HCT116 (cell line): ENCODE results near the gene APBA2.

Source experiments
- CTCF ChIP-seq, 3 experiments: fragments of 200-600 bp in 1 of 3; sonication (generic) in 1 of 3; IDR thresholded peaks in 2 of 3; conservative IDR thresholded peaks in 1 of 3; 2 replicates each; pipeline ENCODE4 v1.5.1; 2012 to 2017; ENCODE audit warnings: low read depth in 2 of 3, low read length in 2 of 3, antibody characterized with exemption in 1 of 3, borderline replicate concordance in 1 of 3, control low read depth in 1 of 3, mild to moderate bottlenecking in 1 of 3, mixed read lengths in 1 of 3, mixed run types in 1 of 3, moderate library complexity in 1 of 3; ENCODE audit not compliant: insufficient read depth in 1 of 3
- MAX ChIP-seq: IDR thresholded peaks from 2 replicates; pipeline ENCODE4 v1.6.1; 2012
- POLR2A ChIP-seq: IDR thresholded peaks from 2 replicates; pipeline ENCODE4 v1.7.0; 2011; ENCODE audit warnings: borderline replicate concordance; ENCODE audit not compliant: insufficient read depth, insufficient read length; ENCODE audit errors: extremely low read depth

GRCh38 chr15:28946803-28947202 is 61.0 kb downstream of the APBA2 start:
- TF ChIP-seq MAX, result no peak
- no peak for TF ChIP-seq CTCF (IDR thresholded peaks at IDR 0.05 in 2 of 3, conservative IDR thresholded peaks at IDR 0.05 in 1 of 3; ENCODE audit: borderline replicate concordance in 1 of 3, insufficient read depth in 1 of 3, low read depth in 2 of 3, low read length in 2 of 3)
- TF ChIP-seq POLR2A, result no peak
